ENCODE results near the gene TPST1.

Gene TPST1

GRCh38 chr7:66239467-66239856 lies 34.3 kb downstream of the TPST1 start:
- no peak for ATAC-seq

GRCh38 chr7:66245008-66245407 lies 39.9 kb downstream of the TPST1 start:
- ATAC-seq = no peak

- no peak for ATAC-seq
Measured at GRCh38 chr7:66246554-66247171, 41.5 kb downstream of the TPST1 start.

GRCh38 chr7:66247380-66248078 lies 42.4 kb downstream of the TPST1 start:
- no peak for ATAC-seq

GRCh38 chr7:66250711-66251110 lies 45.6 kb downstream of the TPST1 start:
- ATAC-seq = no peak

- ATAC-seq = no peak
Measured at GRCh38 chr7:66255534-66256100, 50.5 kb downstream of the TPST1 start.

- no peak for ATAC-seq
Measured at GRCh38 chr7:66256281-66256680, 51.1 kb downstream of the TPST1 start.

- ATAC-seq = no peak
Measured at GRCh38 chr7:66257481-66257880, 52.3 kb downstream of the TPST1 start.

- ATAC-seq = no peak
Measured at GRCh38 chr7:66258409-66258808, 53.3 kb downstream of the TPST1 start.

- ATAC-seq = no peak
Measured at GRCh38 chr7:66261941-66262340, 56.8 kb downstream of the TPST1 start.

GRCh38 chr7:66263936-66264335 lies 58.8 kb downstream of the TPST1 start:
- no peak for ATAC-seq

GRCh38 chr7:66265566-66265965 lies 60.4 kb downstream of the TPST1 start:
- ATAC-seq = no peak

GRCh38 chr7:66267249-66267648 lies 62.1 kb downstream of the TPST1 start:
- no peak for ATAC-seq

GRCh38 chr7:66269978-66270377 lies 64.8 kb downstream of the TPST1 start:
- ATAC-seq = no peak

GRCh38 chr7:66272321-66272720 lies 67.2 kb downstream of the TPST1 start:
- ATAC-seq = no peak

GRCh38 chr7:66276363-66276762 lies 71.2 kb downstream of the TPST1 start:
- ATAC-seq = no peak

- ATAC-seq = no peak
Measured at GRCh38 chr7:66277492-66277891, 72.4 kb downstream of the TPST1 start.

GRCh38 chr7:66279912-66280311 lies 74.8 kb downstream of the TPST1 start:
- no peak for ATAC-seq

- no peak for ATAC-seq
Measured at GRCh38 chr7:66281678-66282590, 76.8 kb downstream of the TPST1 start.

- no peak for ATAC-seq
Measured at GRCh38 chr7:66282591-66282935, 77.4 kb downstream of the TPST1 start.

- ATAC-seq = peak; percentile 56 to 65
Measured at GRCh38 chr7:66283003-66283920, 78.1 kb downstream of the TPST1 start.

- ATAC-seq = no peak
Measured at GRCh38 chr7:66296001-66296521, 90.9 kb downstream of the TPST1 start.

All from activated CD4-positive, CD25-positive, alpha-beta regulatory T cell treated with anti-CD3 and anti-CD28 coated beads, Interleukin-2, amount 50 U/mL, for 24 hours (primary cell).